ENCODE data around the gene WDR17.

Gene WDR17

GRCh38 chr4:176102414-176103063 lies 36.9 kb downstream of the WDR17 start:
- TF ChIP-seq ZBTB7A (IDR thresholded peaks at IDR 0.05; ENCODE audit: low read depth) (no peak), TCF12 (IDR thresholded peaks at IDR 0.05; ENCODE audit: low read depth) (no peak)
- TF ChIP-seq, protein P1, sequence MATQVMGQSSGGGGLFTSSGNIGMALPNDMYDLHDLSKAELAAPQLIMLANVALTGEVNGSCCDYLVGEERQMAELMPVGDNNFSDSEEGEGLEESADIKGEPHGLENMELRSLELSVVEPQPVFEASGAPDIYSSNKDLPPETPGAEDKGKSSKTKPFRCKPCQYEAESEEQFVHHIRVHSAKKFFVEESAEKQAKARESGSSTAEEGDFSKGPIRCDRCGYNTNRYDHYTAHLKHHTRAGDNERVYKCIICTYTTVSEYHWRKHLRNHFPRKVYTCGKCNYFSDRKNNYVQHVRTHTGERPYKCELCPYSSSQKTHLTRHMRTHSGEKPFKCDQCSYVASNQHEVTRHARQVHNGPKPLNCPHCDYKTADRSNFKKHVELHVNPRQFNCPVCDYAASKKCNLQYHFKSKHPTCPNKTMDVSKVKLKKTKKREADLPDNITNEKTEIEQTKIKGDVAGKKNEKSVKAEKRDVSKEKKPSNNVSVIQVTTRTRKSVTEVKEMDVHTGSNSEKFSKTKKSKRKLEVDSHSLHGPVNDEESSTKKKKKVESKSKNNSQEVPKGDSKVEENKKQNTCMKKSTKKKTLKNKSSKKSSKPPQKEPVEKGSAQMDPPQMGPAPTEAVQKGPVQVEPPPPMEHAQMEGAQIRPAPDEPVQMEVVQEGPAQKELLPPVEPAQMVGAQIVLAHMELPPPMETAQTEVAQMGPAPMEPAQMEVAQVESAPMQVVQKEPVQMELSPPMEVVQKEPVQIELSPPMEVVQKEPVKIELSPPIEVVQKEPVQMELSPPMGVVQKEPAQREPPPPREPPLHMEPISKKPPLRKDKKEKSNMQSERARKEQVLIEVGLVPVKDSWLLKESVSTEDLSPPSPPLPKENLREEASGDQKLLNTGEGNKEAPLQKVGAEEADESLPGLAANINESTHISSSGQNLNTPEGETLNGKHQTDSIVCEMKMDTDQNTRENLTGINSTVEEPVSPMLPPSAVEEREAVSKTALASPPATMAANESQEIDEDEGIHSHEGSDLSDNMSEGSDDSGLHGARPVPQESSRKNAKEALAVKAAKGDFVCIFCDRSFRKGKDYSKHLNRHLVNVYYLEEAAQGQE (IDR thresholded peaks at IDR 0.05; ENCODE audit: low read depth): no peak

DNA sequence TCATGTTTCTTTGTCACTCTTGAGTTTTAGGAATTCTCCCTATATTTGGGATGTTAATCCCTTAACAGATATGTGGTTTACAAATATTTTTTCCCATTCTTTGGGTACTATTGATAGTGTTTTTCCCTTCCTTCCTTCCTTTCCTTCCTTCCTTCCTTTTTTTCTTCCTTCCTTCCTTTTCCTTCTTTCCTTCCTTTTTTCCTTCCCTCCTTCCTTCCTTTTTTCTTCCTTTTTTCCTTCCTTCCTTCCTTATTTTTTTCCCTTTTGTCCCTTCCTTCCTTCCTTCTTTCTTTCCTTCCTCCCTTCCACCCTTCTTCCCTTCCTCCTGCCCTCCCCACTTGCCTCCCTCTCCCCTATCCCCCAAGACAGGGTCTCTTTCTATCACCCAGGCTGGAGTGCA lies 42.1 kb downstream of the WDR17 start:
- TF ChIP-seq, protein P1 (IDR thresholded peaks at IDR 0.05; ENCODE audit: low read depth): no peak
- no peak for TF ChIP-seq YY1 (IDR thresholded peaks at IDR 0.05; ENCODE audit: low read depth)
- no peak for TF ChIP-seq CEBPB (IDR thresholded peaks at IDR 0.05)
- TF ChIP-seq RAD21 (IDR thresholded peaks at IDR 0.05; ENCODE audit: low read depth): no peak
- TF ChIP-seq NFIC (IDR thresholded peaks at IDR 0.05): no peak
- TF ChIP-seq, protein P2, sequence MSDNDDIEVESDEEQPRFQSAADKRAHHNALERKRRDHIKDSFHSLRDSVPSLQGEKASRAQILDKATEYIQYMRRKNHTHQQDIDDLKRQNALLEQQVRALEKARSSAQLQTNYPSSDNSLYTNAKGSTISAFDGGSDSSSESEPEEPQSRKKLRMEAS (IDR thresholded peaks at IDR 0.05): no peak
- TF ChIP-seq, protein P3, sequence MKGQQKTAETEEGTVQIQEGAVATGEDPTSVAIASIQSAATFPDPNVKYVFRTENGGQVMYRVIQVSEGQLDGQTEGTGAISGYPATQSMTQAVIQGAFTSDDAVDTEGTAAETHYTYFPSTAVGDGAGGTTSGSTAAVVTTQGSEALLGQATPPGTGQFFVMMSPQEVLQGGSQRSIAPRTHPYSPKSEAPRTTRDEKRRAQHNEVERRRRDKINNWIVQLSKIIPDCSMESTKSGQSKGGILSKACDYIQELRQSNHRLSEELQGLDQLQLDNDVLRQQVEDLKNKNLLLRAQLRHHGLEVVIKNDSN (IDR thresholded peaks at IDR 0.05): no peak
- no peak for TF ChIP-seq ZBTB7A (IDR thresholded peaks at IDR 0.05; ENCODE audit: low read depth)
- TF ChIP-seq TAF1 (IDR thresholded peaks at IDR 0.05; ENCODE audit: low read depth): no peak
- no peak for TF ChIP-seq FOXM1 (IDR thresholded peaks at IDR 0.05; ENCODE audit: borderline replicate concordance, low read depth)

DNA sequence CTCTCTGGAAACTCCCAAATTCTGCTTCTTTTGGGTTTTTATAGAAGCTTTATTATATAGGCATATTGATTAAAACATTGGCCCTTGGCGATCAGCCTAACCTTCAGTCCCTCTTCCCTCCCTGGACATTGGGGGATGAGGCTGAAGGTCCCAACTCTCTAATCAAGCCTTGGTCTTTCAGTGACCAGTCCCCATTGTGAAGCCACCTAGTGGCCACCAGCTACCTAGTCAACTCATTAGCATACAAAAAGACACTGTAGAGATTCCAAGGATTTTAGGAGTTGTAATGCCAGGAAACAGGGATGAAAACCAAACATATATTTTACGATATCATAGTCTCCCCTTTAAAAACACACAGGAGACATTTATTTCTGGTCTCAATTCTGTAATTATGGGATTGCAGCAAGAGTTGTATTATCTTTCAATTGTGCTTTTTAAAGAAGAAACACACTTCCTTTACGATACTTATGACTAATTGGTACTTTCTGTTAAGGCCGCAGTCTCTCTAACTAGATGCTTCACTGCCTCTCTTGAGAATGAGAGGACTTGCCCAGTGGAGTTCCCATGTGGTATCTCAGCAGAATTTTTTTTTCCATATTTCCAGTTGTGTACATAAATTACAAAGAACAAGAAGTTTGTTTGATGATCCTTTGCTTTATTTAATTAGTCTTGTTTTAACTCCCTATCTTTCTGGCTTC lies 58.2 kb downstream of the WDR17 start:
- no peak for TF ChIP-seq ZBTB7A (IDR thresholded peaks at IDR 0.05; ENCODE audit: low read depth)
- peak; percentile 46; the same call in 1 of the 2 replicates for TF ChIP-seq RAD21 (IDR thresholded peaks at IDR 0.05; ENCODE audit: low read depth)

GRCh38 chr4:176125063-176125462 lies 59.4 kb downstream of the WDR17 start:
- no peak for TF ChIP-seq CREB1 (IDR thresholded peaks at IDR 0.05; ENCODE audit: low read depth)
- TF ChIP-seq TCF12 (IDR thresholded peaks at IDR 0.05; ENCODE audit: low read depth): no peak
- TF ChIP-seq RAD21 (IDR thresholded peaks at IDR 0.05; ENCODE audit: low read depth): no peak
- TF ChIP-seq ZBTB7A (IDR thresholded peaks at IDR 0.05; ENCODE audit: low read depth): no peak
- TF ChIP-seq FOXM1 (IDR thresholded peaks at IDR 0.05; ENCODE audit: borderline replicate concordance, low read depth): no peak
- no peak for TF ChIP-seq EGR1 (IDR thresholded peaks at IDR 0.05)
- no peak for TF ChIP-seq EP300 (IDR thresholded peaks at IDR 0.05; ENCODE audit: borderline replicate concordance)
- TF ChIP-seq, protein P3 (IDR thresholded peaks at IDR 0.05): no peak
- no peak for TF ChIP-seq CEBPB (IDR thresholded peaks at IDR 0.05)

DNA sequence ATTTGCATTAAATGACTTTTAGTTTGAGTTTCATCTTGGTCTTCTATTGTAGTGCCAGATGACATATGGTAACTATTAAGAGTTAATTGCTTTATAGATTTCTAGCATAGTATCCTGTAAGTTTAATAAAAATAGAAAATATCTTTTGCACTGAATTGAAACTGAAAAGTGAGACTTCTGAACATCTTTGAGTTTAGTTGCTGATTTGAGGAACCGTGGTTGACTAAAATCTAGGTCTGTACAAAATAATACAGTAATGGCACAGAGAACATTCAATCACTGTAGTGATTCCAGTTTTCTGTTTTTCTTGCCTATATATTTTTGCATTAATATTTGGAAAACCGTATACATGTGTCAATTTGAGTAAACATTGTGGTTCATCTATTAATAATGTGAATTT lies 69.0 kb downstream of the WDR17 start:
- no peak for TF ChIP-seq YY1 (IDR thresholded peaks at IDR 0.05; ENCODE audit: low read depth)

DNA sequence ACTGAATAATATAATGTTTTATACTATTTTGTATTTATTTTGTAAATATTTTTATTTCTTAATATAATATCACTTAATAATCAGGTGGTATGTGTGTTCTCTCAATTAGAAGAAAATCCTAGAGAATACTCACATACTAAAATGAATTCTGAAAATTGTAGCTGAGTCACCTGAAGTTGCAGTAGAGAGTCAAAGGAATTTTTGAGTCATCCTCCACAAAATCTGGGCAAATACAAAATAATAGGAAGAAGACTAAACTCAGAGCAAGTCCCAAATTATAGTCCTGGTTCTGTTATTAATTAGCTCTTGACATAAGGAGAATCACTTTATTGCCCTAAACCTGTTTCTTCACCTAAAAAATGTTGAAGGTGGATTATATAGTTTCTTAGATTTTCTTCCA lies 72.0 kb downstream of the WDR17 start:
- TF ChIP-seq CEBPB (IDR thresholded peaks at IDR 0.05) (no peak), TEAD4 (IDR thresholded peaks at IDR 0.05) (no peak), EP300 (IDR thresholded peaks at IDR 0.05; ENCODE audit: borderline replicate concordance) (no peak), FOXM1 (IDR thresholded peaks at IDR 0.05; ENCODE audit: borderline replicate concordance, low read depth) (no peak), TCF12 (IDR thresholded peaks at IDR 0.05; ENCODE audit: low read depth) (no peak)
- TF ChIP-seq, protein P2 (IDR thresholded peaks at IDR 0.05): no peak
- TF ChIP-seq, protein P1 (IDR thresholded peaks at IDR 0.05; ENCODE audit: low read depth): no peak

All from Ishikawa (cell line).